Measurements from ENCODE around the gene CD70.

GRCh38 chr19:6540918-6541689, 49.8 kb downstream of the CD70 start:
- TF ChIP-seq CTCF (conservative IDR thresholded peaks at IDR 0.05; ENCODE audit: low read depth, low read length) (no peak), EZH2phosphoT487 (IDR thresholded peaks at IDR 0.05; ENCODE audit: borderline replicate concordance, low read length) (no peak), EZH2 (IDR thresholded peaks at IDR 0.05; ENCODE audit: low read length, unreplicated experiment) (no peak)

Measured in PC-3 (cell line).